ENCODE data around the gene SLC24A3. TPM values are rescaled to one million over a fixed set of nuclear protein-coding genes. Genes with fewer than 3 reads are reported as not detected.

Gene SLC24A3
- total RNA-seq, 1 donor from 2014 or later = 16.9 TPM

GRCh38 chr20:19301142-19301541 is 88.7 kb downstream of the SLC24A3 start:
- DNase-seq (ENCODE audit: low spot score) = no peak

- no peak for DNase-seq (ENCODE audit: low spot score)
Observed at GRCh38 chr20:19301843-19302242, 89.4 kb downstream of the SLC24A3 start.

- DNase-seq (ENCODE audit: low spot score) = no peak
Observed at GRCh38 chr20:19302714-19303113, 90.3 kb downstream of the SLC24A3 start.

DNA sequence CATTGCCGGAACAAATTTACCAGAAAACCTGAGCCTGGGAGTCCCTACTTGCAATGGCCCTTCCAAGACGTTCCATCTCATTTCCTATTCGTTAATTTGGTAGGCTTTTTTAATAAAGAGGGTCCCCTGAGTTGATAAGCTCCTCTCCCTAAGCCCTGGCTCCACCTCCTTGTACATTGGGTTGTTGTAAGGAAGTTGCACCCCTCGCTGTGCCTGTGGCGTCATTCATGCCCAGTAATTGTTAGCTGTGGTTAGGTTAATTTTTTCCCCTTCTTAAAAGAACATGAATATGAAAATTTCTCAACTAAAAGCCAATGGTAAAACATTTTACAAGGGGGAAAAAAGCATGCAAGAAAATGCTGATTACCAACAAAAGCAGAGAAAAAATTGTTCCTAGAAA is 91.9 kb downstream of the SLC24A3 start:
- no peak for DNase-seq (ENCODE audit: low spot score)

GRCh38 chr20:19304886-19305415 is 92.5 kb downstream of the SLC24A3 start:
- no peak for DNase-seq (ENCODE audit: low spot score)

- no peak for DNase-seq (ENCODE audit: low spot score)
Observed at GRCh38 chr20:19308146-19308545, 95.7 kb downstream of the SLC24A3 start.

- no peak for DNase-seq (ENCODE audit: low spot score)
Observed at GRCh38 chr20:19310541-19310940, 98.1 kb downstream of the SLC24A3 start.

DNA sequence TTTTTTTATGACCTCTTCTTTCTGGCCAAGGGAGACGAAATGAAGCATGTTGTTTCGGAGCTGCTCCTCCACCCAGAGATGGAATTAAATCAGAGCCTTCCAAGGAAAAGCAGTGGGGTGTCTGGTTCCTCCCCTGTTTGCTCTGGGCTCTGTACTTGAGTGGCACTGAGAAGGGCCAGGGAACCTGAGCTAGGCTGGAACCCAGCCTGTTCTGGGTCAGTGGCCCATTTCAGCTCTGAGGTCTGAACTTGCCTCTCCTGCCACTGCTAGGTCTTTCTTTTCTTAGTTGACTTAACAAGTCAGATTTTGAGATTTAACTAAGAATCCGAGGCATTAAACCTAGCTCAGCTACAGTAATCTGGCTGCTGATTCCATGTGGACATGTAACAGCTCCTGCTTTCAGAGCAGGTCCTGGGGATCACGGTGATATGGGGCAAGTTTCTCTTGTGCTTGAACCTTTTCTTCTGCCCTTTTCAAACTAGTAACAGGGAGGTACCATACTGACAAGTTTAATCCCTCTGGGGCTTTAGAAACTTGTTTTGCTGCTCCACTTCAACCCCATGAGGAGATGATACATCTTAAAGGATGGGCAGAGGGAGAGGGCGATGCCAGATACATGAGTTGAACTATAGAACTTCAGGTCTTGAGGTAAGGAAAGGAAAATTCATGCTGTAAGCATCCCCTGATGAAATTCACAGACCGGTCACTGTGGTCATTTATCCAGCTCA is 101.1 kb downstream of the SLC24A3 start:
- no peak for DNase-seq (ENCODE audit: low spot score)

DNA sequence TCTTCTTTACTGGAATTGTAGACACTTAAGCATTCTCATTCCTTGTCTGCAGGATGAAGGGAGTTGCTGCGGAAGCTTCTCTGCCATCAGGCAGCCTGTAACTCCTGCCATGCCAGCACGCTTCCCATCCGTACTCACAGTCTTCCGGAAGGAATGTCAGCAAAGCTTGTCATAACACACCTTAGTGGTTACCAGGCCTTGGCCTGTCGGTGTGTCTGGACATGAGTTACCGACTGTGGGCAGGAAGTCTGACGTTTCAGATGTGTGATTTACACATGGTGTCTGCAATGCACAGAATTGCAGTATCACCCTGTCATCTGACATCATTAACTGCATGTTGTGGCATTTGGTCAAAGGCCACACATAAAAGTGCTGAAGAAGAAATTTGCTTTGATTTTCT is 102.2 kb downstream of the SLC24A3 start:
- no peak for DNase-seq (ENCODE audit: low spot score)

GRCh38 chr20:19317237-19318069 is 105.0 kb downstream of the SLC24A3 start:
- DNase-seq (ENCODE audit: low spot score) = no peak

- DNase-seq (ENCODE audit: low spot score) = no peak
Observed at GRCh38 chr20:19318610-19319009, 106.2 kb downstream of the SLC24A3 start.

- DNase-seq (ENCODE audit: low spot score) = no peak
Observed at GRCh38 chr20:19320005-19320404, 107.6 kb downstream of the SLC24A3 start.

GRCh38 chr20:19321176-19321575 is 108.7 kb downstream of the SLC24A3 start:
- no peak for DNase-seq (ENCODE audit: low spot score)

- no peak for DNase-seq (ENCODE audit: low spot score)
Observed at GRCh38 chr20:19322061-19322985, 109.9 kb downstream of the SLC24A3 start.

DNA sequence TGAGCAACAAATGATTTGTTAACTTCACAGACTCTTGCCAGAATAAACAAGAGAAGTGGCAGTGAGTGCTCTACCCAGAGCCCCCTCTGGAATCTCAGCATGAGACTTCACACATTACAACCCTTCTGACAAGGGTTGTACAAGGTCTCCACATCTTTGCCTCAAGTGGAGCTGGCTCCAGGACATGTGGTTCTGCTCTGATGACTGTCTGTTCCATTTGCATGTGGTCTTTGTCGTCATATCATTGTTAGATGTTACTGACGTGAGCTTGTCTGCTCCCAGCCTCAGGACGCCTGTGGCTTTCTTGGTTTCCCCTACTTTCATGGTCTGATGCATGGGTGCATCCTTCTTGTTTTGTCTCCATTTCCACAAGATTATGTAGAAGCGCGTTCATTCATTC is 115.0 kb downstream of the SLC24A3 start:
- no peak for DNase-seq (ENCODE audit: low spot score)

- no peak for DNase-seq (ENCODE audit: low spot score)
Observed at GRCh38 chr20:19328676-19329075, 116.2 kb downstream of the SLC24A3 start.

- DNase-seq (ENCODE audit: low spot score) = no peak
Observed at GRCh38 chr20:19330038-19330437, 117.6 kb downstream of the SLC24A3 start.

DNA sequence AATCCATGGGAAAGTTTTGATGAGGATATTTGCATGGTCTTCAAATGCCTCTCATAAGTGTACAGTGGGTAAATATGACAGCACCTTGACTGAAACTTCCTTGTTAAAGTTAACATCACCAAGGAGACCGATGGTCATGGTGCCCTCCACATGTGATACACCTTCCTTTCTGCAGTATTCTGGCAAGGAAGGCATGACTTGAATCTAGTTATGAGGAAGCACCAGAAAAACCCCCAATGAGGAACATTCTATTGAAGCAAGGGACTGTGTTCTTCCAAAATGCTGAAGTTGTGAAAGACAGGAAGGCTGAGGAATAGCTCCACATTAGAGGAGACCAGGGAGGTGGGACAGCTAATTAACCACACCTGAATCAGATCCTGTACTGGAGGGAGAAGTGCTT is 118.3 kb downstream of the SLC24A3 start:
- no peak for DNase-seq (ENCODE audit: low spot score)

DNA sequence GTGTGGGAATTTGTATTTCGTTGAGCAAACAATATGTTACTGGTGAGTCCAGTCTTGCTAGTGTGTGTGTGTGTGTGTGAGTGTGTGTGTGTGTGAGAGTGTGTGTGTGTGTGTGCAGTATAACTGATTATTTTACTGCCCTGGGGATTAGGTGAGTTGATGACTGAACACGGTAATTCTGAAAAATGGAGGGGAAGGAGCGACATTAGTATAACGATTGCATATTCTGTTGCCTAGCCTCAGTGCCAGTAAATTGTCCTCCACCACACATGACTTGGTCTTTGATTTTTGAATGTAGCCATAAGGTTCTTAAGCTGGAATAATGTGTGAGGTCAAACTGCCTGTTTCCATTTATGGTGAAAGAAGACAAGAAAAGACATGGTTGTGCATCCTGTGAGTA is 121.1 kb downstream of the SLC24A3 start:
- no peak for DNase-seq (ENCODE audit: low spot score)

DNA sequence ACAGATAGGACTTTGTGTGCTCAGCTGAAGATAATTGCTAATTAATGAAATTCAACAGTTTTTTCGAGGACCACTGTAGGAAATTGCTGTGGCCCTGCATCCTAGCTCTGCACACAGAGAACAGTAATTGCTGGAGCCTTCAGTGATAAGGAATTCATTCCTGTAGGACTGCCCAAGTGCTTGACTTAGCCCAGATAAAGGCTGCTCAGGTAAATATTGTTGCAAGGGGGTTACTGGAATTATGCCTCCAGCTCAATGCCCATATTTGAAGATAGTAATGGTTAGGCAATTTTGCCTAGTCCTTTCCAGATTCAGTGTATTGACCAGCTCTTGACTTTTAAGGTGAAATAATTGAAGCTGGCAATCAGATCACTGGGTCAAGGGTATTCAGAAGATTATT is 122.9 kb downstream of the SLC24A3 start:
- DNase-seq (ENCODE audit: low spot score) = no peak

- DNase-seq (ENCODE audit: low spot score) = no peak
Observed at GRCh38 chr20:19335916-19336315, 123.5 kb downstream of the SLC24A3 start.

Measured in mesenteric fat pad (tissue), 1 donor.